ENCODE results near the gene HEY2. TPM values are rescaled to one million over a fixed set of nuclear protein-coding genes. Genes with fewer than 3 reads are reported as not detected.
"Not testable (repeated sequence)": the region's sequence is repeated elsewhere in the genome, so short reads cannot be mapped to it uniquely, and the experiment has no call there.

Gene HEY2
- polyA plus RNA-seq: under 1 TPM; 0.86 to 1.00 TPM

DNA sequence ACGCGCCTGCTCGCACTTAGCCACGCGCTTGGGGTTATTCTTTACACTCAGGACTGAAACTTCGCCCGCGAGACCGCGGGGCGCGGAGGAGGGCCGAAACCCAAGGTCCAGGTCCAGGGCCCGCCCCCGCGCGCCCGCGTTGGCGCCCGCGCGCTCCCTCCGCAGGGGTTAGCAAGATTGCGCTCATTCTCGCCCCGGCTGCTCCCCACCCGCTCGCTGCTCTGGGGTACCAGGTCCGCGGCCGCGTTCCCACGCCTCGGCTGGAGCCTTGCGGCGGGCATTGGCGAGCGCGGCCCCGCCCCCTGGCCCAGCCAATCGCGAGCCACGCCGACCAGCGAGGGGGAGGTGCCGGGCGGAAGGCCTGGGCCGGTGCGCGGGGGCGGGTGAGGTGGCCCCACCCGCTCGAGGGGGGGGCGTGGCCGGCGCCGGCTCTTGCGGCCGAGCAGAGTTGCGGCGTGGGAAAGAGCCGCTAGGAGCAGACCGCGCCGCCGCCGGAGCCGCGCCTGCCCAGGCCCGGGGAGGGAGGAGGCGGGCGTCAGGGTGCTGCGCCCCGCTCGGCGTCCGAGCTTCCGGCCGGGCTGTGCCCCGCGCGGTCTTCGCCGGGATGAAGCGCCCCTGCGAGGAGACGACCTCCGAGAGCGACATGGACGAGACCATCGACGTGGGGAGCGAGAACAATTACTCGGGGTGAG is at the start of gene HEY2:
Gene HEY2 (plus strand): TSS at position 460 of the 692 bp plus-strand sequence. CDS start 145 bp downstream, at position 605.
- peak within 1 kb of the TSS; percentile 69 to 82 for H3K4me3 ChIP-seq (ENCODE audit: low read depth in 1 of 2, low read length in 2 of 2)
- H3K9me3 ChIP-seq (ENCODE audit: control insufficient read depth in 2 of 2, insufficient read depth in 1 of 2, low read depth in 1 of 2, low read length in 1 of 2): no peaks in the 10 kb centered on the region
- 0% methylated on average over 78 to 95 of the region's 95 CpGs for WGBS, 2 donors
- H3K36me3 ChIP-seq (ENCODE audit: control insufficient read depth in 2 of 2, insufficient read depth in 2 of 2, low read length in 1 of 2): no peaks in the 10 kb centered on the region
- peaks cover 0 to 5% of the 10 kb centered on the region in 2 donors for H3K4me1 ChIP-seq (ENCODE audit: control insufficient read depth in 2 of 2, insufficient read depth in 2 of 2, low read length in 1 of 2)
- peak within 1 kb of the TSS; percentile 78 to 80 for H3K27ac ChIP-seq (ENCODE audit: low read depth in 2 of 2, low read length in 1 of 2)
- no peaks in the 10 kb centered on the region for H3K27me3 ChIP-seq (ENCODE audit: control insufficient read depth in 1 of 2, insufficient read depth in 2 of 2, low read length in 2 of 2)

DNA sequence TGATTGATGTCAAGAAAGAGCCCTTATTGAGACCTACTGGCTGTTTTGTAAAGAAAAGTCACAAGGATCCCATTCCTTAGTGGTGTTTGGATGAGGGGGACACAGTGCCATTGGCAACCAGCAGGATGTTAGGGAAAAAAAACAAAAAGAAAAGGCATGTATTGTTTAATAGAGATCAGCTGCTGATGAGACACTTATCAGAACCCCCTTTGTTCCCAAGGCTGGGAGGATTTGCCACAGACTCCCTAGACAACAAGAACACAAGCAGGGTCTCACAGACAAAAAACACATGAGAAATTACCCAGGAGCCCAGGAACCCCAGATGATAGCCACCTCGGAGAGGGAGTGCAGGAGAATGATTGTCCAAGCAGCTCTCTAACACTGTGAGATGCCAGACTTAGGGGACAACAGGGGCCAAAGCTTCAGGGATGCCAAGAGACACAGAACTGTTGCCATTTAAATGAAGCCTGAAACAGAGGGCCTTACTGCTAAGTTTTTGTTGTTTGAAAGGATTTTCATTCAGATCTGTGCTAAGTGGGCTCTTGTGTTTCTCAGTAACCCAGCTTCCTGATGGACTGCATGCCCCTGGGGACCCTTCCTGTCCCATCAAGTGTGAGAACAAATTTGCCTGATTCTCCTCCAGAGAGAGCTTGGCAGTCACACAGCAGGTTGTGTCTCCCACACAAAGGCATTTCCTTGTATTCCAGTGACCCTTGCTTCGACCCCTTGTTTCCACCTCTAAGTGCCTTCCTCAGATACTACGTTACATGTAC is 48.7 kb upstream of the HEY2 start:
- Histone ChIP-seq H3K36me3 (ENCODE audit: control insufficient read depth in 2 of 2, insufficient read depth in 2 of 2, low read length in 1 of 2) (no peaks in the 10 kb centered on the region), H3K4me1 (ENCODE audit: control insufficient read depth in 2 of 2, insufficient read depth in 2 of 2, low read length in 1 of 2) (no peaks in the 10 kb centered on the region), H3K27ac (ENCODE audit: low read depth in 2 of 2, low read length in 1 of 2) (no peak overlapping the region), H3K9me3 (ENCODE audit: control insufficient read depth in 2 of 2, insufficient read depth in 1 of 2, low read depth in 1 of 2, low read length in 1 of 2) (no peaks in the 10 kb centered on the region), H3K27me3 (ENCODE audit: control insufficient read depth in 1 of 2, insufficient read depth in 2 of 2, low read length in 2 of 2) (no peaks in the 10 kb centered on the region), H3K4me3 (ENCODE audit: low read depth in 1 of 2, low read length in 2 of 2) (no peak overlapping the region)
- 67 to 83% methylated on average over 3 of the region's 3 CpGs for WGBS, 2 donors

DNA sequence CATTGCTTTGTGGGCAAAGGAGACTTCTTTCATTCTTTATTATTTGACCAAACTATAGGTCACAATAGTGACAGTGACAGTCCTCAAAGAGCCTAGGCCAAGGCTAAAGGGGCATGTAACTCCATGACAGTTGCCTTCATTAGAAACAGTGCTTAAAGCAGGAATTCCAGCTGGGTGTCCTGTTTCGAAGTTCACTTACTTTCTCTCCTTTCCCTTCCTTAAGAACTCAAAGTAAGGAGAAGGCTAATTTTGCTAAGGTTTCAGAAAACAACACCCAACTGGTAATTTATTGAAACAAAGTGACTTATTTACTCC is 48.1 kb upstream of the HEY2 start:
- Histone ChIP-seq H3K9me3 (ENCODE audit: control insufficient read depth in 2 of 2, insufficient read depth in 1 of 2, low read depth in 1 of 2, low read length in 1 of 2) (no peaks in the 10 kb centered on the region), H3K4me1 (ENCODE audit: control insufficient read depth in 2 of 2, insufficient read depth in 2 of 2, low read length in 1 of 2) (no peaks in the 10 kb centered on the region), H3K27ac (ENCODE audit: low read depth in 2 of 2, low read length in 1 of 2) (no peak overlapping the region), H3K36me3 (ENCODE audit: control insufficient read depth in 2 of 2, insufficient read depth in 2 of 2, low read length in 1 of 2) (no peaks in the 10 kb centered on the region), H3K27me3 (ENCODE audit: control insufficient read depth in 1 of 2, insufficient read depth in 2 of 2, low read length in 2 of 2) (no peaks in the 10 kb centered on the region), H3K4me3 (ENCODE audit: low read depth in 1 of 2, low read length in 2 of 2) (no peak overlapping the region)
- WGBS, 2 donors: 77 to 85% methylated on average over 1 of the region's 1 CpG

DNA sequence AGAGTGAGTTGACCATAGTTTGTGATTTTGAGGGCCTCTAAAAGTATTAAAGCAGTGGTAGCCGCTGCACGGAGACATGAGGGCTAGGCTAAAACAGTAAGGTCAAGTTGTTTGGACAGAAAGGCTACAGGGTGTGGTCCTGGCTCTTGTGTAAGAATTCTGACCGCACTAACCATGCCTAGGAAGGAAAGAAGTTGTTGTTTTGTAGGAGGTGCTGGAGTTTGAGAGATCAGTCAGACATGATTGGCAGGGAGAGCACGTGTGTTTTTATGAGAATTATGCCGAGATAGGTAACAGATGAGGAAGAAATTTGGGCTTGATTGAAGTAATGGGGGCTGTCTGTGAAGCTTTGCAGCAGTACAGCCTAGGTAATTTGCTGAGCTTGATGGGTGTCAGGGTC is 45.5 kb upstream of the HEY2 start:
- H3K27me3 ChIP-seq (ENCODE audit: control insufficient read depth in 1 of 2, insufficient read depth in 2 of 2, low read length in 2 of 2); H3K4me1 ChIP-seq (ENCODE audit: control insufficient read depth in 2 of 2, insufficient read depth in 2 of 2, low read length in 1 of 2); H3K36me3 ChIP-seq (ENCODE audit: control insufficient read depth in 2 of 2, insufficient read depth in 2 of 2, low read length in 1 of 2); H3K4me3 ChIP-seq (ENCODE audit: low read depth in 1 of 2, low read length in 2 of 2); H3K27ac ChIP-seq (ENCODE audit: low read depth in 2 of 2, low read length in 1 of 2); H3K9me3 ChIP-seq (ENCODE audit: control insufficient read depth in 2 of 2, insufficient read depth in 1 of 2, low read depth in 1 of 2, low read length in 1 of 2): not testable (repeated sequence)
- WGBS, 2 donors: 87% methylated on average over 2 to 5 of the region's 5 CpGs

DNA sequence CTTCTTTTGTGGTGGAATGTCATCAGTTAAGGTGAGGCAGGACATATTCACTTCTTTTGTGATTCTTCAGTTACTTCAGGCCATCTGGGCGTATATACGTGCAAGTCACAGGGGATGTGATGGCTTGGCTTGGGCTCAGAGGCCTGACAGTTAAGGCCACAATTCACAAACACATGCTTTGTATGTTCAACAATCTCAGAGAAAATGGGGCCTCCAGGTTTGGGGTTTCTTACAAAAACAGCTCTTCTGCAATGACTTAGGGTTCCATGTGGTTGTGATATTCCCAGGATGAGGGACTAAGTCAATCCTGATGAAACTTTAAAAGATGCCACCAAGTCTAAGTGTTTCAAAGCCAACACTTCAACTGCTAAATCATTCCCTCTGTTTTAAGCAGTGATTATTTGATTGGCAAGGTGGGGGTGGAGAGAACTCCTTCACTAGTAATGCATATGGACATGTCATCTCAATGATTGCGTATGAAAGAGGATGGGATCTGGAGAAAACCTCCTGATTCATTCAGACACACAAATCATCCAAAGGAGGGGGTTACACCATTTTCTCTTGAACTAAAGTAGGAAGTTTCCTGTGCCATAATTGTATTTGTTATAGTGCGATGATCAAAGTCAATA is 41.7 kb upstream of the HEY2 start:
- Histone ChIP-seq H3K27me3 (ENCODE audit: control insufficient read depth in 1 of 2, insufficient read depth in 2 of 2, low read length in 2 of 2) (no peaks in the 10 kb centered on the region), H3K4me1 (ENCODE audit: control insufficient read depth in 2 of 2, insufficient read depth in 2 of 2, low read length in 1 of 2) (no peaks in the 10 kb centered on the region), H3K4me3 (ENCODE audit: low read depth in 1 of 2, low read length in 2 of 2) (no peak overlapping the region), H3K27ac (ENCODE audit: low read depth in 2 of 2, low read length in 1 of 2) (no peak overlapping the region), H3K36me3 (ENCODE audit: control insufficient read depth in 2 of 2, insufficient read depth in 2 of 2, low read length in 1 of 2) (no peaks in the 10 kb centered on the region), H3K9me3 (ENCODE audit: control insufficient read depth in 2 of 2, insufficient read depth in 1 of 2, low read depth in 1 of 2, low read length in 1 of 2) (no peaks in the 10 kb centered on the region)
- WGBS, 2 donors: 69 to 80% methylated on average over 4 of the region's 4 CpGs

DNA sequence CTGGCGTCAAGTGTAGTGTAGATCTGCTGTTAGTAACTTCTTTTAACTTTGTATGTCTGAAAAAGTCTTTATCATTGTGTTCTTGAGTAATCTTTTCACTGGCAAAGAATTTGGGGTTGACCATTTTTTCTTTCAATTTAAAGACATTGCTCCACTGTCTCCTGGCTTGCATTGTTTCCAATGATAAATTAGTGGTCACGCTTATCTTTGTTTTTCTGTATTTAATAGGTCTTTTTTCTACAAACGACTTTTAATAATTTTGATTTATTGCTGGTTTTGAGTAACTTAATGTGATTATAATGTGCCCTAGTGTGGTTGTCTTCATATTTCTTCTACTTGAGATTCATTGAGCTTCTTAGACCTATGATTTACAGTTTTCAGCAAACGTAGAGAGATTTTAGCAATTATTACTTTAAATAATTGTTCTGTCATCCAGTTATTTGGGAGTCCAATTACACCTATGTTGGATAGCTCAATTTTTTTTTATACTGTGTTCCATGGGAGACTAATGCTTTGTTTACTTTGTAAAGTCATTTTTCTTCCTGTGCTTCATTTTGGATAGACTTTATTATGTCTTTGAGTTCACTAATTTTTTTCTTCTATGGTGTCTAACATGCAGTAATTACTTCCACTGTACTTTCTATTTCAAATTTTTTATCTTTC is 38.3 kb upstream of the HEY2 start:
- no peaks in the 10 kb centered on the region for H3K9me3 ChIP-seq (ENCODE audit: control insufficient read depth in 2 of 2, insufficient read depth in 1 of 2, low read depth in 1 of 2, low read length in 1 of 2)
- H3K4me1 ChIP-seq (ENCODE audit: control insufficient read depth in 2 of 2, insufficient read depth in 2 of 2, low read length in 1 of 2): no peaks in the 10 kb centered on the region
- WGBS, 2 donors: 84 to 86% methylated on average over 4 of the region's 4 CpGs

DNA sequence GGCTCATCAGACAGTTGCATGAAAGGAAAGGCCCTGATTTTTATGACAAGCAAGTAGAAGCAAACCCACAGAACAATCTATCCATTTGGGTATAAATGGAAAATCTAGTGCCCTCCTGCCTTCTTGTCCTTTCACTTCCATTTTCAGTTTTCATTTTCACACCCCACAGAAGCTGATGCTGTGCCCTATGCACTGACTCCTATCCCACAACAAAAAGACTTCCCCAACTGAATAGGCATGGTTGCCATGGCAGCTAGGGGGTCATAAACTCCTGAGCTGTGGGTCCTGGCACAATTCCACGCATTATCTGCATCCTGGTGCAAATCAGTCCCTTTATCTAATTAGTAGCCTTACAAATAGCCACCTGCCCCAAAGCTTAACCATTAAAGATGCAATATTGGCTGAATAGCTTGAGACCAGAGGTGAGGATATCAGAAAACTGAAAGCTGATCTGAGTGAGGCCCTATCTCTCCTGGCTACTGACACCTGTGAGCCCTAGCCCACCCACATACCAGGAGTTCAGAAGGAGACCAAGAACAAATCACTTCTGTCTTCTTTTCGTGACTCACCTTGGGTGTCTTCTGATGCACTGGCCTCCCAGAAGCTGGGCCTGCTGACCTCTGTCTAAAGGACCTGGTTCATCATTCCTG is 34.9 kb upstream of the HEY2 start:
- Histone ChIP-seq H3K36me3 (ENCODE audit: control insufficient read depth in 2 of 2, insufficient read depth in 2 of 2, low read length in 1 of 2) (no peaks in the 10 kb centered on the region), H3K27ac (ENCODE audit: low read depth in 2 of 2, low read length in 1 of 2) (no peak overlapping the region), H3K27me3 (ENCODE audit: control insufficient read depth in 1 of 2, insufficient read depth in 2 of 2, low read length in 2 of 2) (no peaks in the 10 kb centered on the region), H3K9me3 (ENCODE audit: control insufficient read depth in 2 of 2, insufficient read depth in 1 of 2, low read depth in 1 of 2, low read length in 1 of 2) (no peaks in the 10 kb centered on the region), H3K4me3 (ENCODE audit: low read depth in 1 of 2, low read length in 2 of 2) (no peak overlapping the region), H3K4me1 (ENCODE audit: control insufficient read depth in 2 of 2, insufficient read depth in 2 of 2, low read length in 1 of 2) (no peaks in the 10 kb centered on the region)
- 76 to 81% methylated on average over 2 of the region's 2 CpGs for WGBS, 2 donors

More for the DNA sequence above, 38.3 kb upstream of the HEY2 start:
- H3K27me3 ChIP-seq (ENCODE audit: control insufficient read depth in 1 of 2, insufficient read depth in 2 of 2, low read length in 2 of 2): no peaks in the 10 kb centered on the region
- H3K4me3 ChIP-seq (ENCODE audit: low read depth in 1 of 2, low read length in 2 of 2): no peak overlapping the region
- H3K27ac ChIP-seq (ENCODE audit: low read depth in 2 of 2, low read length in 1 of 2): no peak overlapping the region
- H3K36me3 ChIP-seq (ENCODE audit: control insufficient read depth in 2 of 2, insufficient read depth in 2 of 2, low read length in 1 of 2): no peaks in the 10 kb centered on the region

DNA sequence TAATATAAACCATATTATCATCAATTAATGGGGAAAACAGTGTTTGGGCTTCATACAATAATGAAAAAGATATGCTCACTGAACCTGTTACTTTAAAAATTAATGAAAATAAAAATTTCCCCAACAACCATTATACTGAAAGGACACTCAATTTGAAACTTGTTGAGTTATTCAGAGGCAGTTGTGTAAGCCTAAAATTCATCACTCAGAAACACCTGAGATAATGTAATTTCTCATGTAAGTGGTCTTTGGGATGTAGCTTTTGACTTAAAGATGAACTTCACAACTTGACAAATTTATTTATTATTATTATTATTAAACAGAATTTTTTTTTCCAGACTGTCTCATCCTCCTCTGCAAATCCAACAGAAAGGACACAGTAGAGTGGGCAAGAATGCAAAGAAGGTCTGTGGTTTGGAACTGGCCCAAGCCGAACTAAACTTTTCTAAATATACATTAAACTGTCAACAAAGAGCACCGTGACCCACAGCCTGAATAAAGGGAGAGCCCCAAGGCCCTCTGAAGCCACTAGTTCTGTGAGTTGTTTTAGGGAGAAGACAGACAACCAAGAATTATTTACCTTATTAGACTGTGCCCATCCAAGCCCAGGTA is 32.2 kb upstream of the HEY2 start:
- Histone ChIP-seq H3K9me3 (ENCODE audit: control insufficient read depth in 2 of 2, insufficient read depth in 1 of 2, low read depth in 1 of 2, low read length in 1 of 2) (no peaks in the 10 kb centered on the region), H3K36me3 (ENCODE audit: control insufficient read depth in 2 of 2, insufficient read depth in 2 of 2, low read length in 1 of 2) (no peaks in the 10 kb centered on the region), H3K27me3 (ENCODE audit: control insufficient read depth in 1 of 2, insufficient read depth in 2 of 2, low read length in 2 of 2) (no peaks in the 10 kb centered on the region), H3K4me1 (ENCODE audit: control insufficient read depth in 2 of 2, insufficient read depth in 2 of 2, low read length in 1 of 2) (no peaks in the 10 kb centered on the region), H3K4me3 (ENCODE audit: low read depth in 1 of 2, low read length in 2 of 2) (no peak overlapping the region), H3K27ac (ENCODE audit: low read depth in 2 of 2, low read length in 1 of 2) (no peak overlapping the region)
- WGBS, 2 donors: 55 to 70% methylated on average over 2 of the region's 2 CpGs

DNA sequence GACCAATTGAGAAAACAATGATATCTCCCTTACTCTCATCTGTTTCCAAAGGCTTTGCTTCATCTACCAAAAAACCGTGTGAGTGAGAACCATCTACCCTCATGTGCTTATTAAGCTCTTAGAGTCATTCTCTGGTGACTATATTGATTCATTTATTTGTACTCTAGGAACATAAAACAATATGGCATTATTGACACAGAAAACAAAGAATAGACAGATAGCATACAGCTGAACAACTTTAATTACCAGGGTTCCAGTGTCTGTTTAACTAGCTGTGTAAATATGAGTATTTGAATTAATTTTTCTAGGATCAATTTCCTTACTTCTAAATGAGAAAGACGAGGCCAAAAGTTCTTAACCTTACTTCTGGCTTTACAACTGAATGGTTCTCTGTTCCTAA is 31.3 kb upstream of the HEY2 start:
- H3K27me3 ChIP-seq (ENCODE audit: control insufficient read depth in 1 of 2, insufficient read depth in 2 of 2, low read length in 2 of 2): no peaks in the 10 kb centered on the region
- no peaks in the 10 kb centered on the region for H3K36me3 ChIP-seq (ENCODE audit: control insufficient read depth in 2 of 2, insufficient read depth in 2 of 2, low read length in 1 of 2)
- H3K27ac ChIP-seq (ENCODE audit: low read depth in 2 of 2, low read length in 1 of 2): no peak overlapping the region
- no peak overlapping the region for H3K4me3 ChIP-seq (ENCODE audit: low read depth in 1 of 2, low read length in 2 of 2)
- no peaks in the 10 kb centered on the region for H3K9me3 ChIP-seq (ENCODE audit: control insufficient read depth in 2 of 2, insufficient read depth in 1 of 2, low read depth in 1 of 2, low read length in 1 of 2)
- WGBS, 2 donors: 63 to 81% methylated on average over 2 of the region's 2 CpGs
- H3K4me1 ChIP-seq (ENCODE audit: control insufficient read depth in 2 of 2, insufficient read depth in 2 of 2, low read length in 1 of 2): no peaks in the 10 kb centered on the region
